Sigmoid colon (tissue), 4 donors: ENCODE measurements around the gene PPFIA4.

Experiments
- EP300 ChIP-seq, 4 donors: sonication (generic); formaldehyde crosslinking; IDR thresholded peaks; one replicate each; pipeline ENCODE4 v1.6.1; 2017; ENCODE audit warnings: antibody characterized with exemption in 4 of 4
- POLR2A ChIP-seq, 2 donors: fragments of 450-650 bp; IDR thresholded peaks; one replicate each; pipeline ENCODE4 v1.6.1; 2016; ENCODE audit warnings: antibody characterized with exemption in 2 of 2, mild to moderate bottlenecking in 2 of 2, moderate library complexity in 2 of 2
- POLR2AphosphoS5 ChIP-seq, 4 donors: sonication (generic); formaldehyde crosslinking; IDR thresholded peaks; one replicate each; pipeline ENCODE4 v1.6.1; 2017; ENCODE audit warnings: antibody characterized with exemption in 4 of 4
- TF ChIP-seq, protein P1 (sequence below), 4 experiments: fragments of 450-650 bp in 3 of 4; fragments of 200-600 bp in 1 of 4; IDR thresholded peaks; one replicate each; pipeline ENCODE4 v1.5.1; 2016 to 2019; ENCODE audit warnings: antibody characterized with exemption in 4 of 4, mild to moderate bottlenecking in 3 of 4, moderate library complexity in 2 of 4

DNA sequence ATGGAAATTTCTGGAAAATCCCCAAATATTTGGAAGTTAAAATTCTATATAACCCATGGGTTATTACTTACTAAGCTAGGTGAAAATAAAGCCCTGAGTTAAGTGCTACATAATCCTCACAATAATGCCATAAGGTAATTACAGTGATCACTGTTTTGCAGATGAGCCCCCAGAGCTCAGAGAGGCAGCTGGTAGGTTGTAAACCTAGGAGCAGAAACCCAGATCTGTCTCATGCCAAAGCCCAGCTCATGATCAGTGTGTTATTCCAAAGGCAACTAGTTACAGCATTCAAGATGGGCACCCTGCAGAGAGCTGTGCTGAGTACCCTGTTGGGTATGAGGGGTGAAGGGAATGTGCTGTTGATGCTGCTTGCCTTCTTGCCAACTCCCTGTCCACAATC lies 70.3 kb downstream of the PPFIA4 start:
- TF ChIP-seq, protein P1, sequence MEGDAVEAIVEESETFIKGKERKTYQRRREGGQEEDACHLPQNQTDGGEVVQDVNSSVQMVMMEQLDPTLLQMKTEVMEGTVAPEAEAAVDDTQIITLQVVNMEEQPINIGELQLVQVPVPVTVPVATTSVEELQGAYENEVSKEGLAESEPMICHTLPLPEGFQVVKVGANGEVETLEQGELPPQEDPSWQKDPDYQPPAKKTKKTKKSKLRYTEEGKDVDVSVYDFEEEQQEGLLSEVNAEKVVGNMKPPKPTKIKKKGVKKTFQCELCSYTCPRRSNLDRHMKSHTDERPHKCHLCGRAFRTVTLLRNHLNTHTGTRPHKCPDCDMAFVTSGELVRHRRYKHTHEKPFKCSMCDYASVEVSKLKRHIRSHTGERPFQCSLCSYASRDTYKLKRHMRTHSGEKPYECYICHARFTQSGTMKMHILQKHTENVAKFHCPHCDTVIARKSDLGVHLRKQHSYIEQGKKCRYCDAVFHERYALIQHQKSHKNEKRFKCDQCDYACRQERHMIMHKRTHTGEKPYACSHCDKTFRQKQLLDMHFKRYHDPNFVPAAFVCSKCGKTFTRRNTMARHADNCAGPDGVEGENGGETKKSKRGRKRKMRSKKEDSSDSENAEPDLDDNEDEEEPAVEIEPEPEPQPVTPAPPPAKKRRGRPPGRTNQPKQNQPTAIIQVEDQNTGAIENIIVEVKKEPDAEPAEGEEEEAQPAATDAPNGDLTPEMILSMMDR (IDR thresholded peaks at IDR 0.05): no peak
- no peak for TF ChIP-seq EP300 (IDR thresholded peaks at IDR 0.05)
- TF ChIP-seq POLR2A (IDR thresholded peaks at IDR 0.05): no peak
- no peak for TF ChIP-seq POLR2AphosphoS5 (IDR thresholded peaks at IDR 0.05)
